SK-N-SH (cell line): Measurements from ENCODE around the gene CNTNAP5. TPM values are rescaled to one million over a fixed set of nuclear protein-coding genes. Genes with fewer than 3 reads are reported as not detected.

ENCODE experiments used
- CTCF ChIA-PET: fragments of 300-600, 350-600 bp; formaldehyde crosslinking; extraction: SDS; loops from one replicate; lab custom pipeline; 2021; lab: Yijun Ruan, JAX
- POLR2A ChIA-PET: fragments of 350-600 bp; sonication (Branson Sonifier 250); formaldehyde crosslinking; extraction: SDS; loops from one replicate; lab custom pipeline; 2020; ENCODE audit warnings: antibody characterized with exemption, inconsistent platforms; lab: Yijun Ruan, JAX
- DNase-seq: peaks from one replicate; pipeline ENCODE4 v3.0.0; 2012
- H2AFZ ChIP-seq: fragments of 200-600 bp; sonication (generic); 2 replicates; pipeline ENCODE4 v1.8.1; 2016; ENCODE audit warnings: antibody characterized with exemption, mild to moderate bottlenecking, low read depth
- H3F3A ChIP-seq: fragments of 200-600 bp; sonication (generic); replicated peaks from 2 replicates; pipeline ENCODE3; 2016; ENCODE audit warnings: antibody characterized with exemption, mild to moderate bottlenecking; ENCODE audit not compliant: insufficient read depth
- H3K27ac ChIP-seq, 2 experiments: fragments of 200-500 bp in 1 of 2; fragments of 200-600 bp in 1 of 2; sonication (Bioruptor generic) in 1 of 2; sonication (generic), shearing (Covaris generic) in 1 of 2; 2 replicates each; pipeline versions ENCODE4 v1.5.1 to v1.6.1; 2014 to 2016; ENCODE audit warnings: low read depth in 2 of 2, inconsistent platforms in 1 of 2, low read length in 1 of 2, mild to moderate bottlenecking in 1 of 2, mixed read lengths in 1 of 2
- H3K27me3 ChIP-seq: fragments of 200-600 bp; sonication (generic), shearing (Covaris generic); 2 replicates; pipeline ENCODE4 v1.6.1; 2016; ENCODE audit warnings: mixed run types; ENCODE audit not compliant: insufficient read depth
- H3K36me3 ChIP-seq, 2 experiments: fragments of 200-500 bp in 1 of 2; fragments of 200-600 bp in 1 of 2; sonication (Bioruptor generic) in 1 of 2; sonication (generic) in 1 of 2; replicated peaks in 1 of 2; 2 replicates each; pipeline versions ENCODE3 to v1.5.1; 2014 to 2016; ENCODE audit warnings: low read length in 1 of 2, mild to moderate bottlenecking in 1 of 2; ENCODE audit not compliant: insufficient read depth in 2 of 2, control insufficient read depth in 1 of 2
- H3K4me1 ChIP-seq, 2 experiments: fragments of 200-500 bp in 1 of 2; fragments of 200-600 bp in 1 of 2; sonication (Bioruptor generic) in 1 of 2; sonication (generic), shearing (Covaris generic) in 1 of 2; 2 replicates each; pipeline versions ENCODE4 v1.5.1 to v1.6.1; 2014 to 2016; ENCODE audit warnings: low read depth in 1 of 2, low read length in 1 of 2, mixed run types in 1 of 2; ENCODE audit not compliant: insufficient read depth in 2 of 2, control insufficient read depth in 1 of 2
- H3K4me2 ChIP-seq: fragments of 200-600 bp; sonication (generic), shearing (Covaris generic); 2 replicates; pipeline ENCODE4 v1.6.1; 2017; ENCODE audit warnings: mixed run types
- H3K4me3 ChIP-seq, 2 experiments: fragments of 200-500 bp in 1 of 2; fragments of 200-600 bp in 1 of 2; sonication (Bioruptor generic) in 1 of 2; sonication (generic), shearing (Covaris generic) in 1 of 2; 2 replicates each; pipeline versions ENCODE4 v1.5.1 to v1.8.1; 2014 to 2016; ENCODE audit warnings: low read depth in 2 of 2, inconsistent platforms in 1 of 2, low read length in 1 of 2, mild to moderate bottlenecking in 1 of 2, mixed read lengths in 1 of 2, moderate library complexity in 1 of 2
- H3K79me2 ChIP-seq: fragments of 200-600 bp; sonication (generic); 2 replicates; pipeline ENCODE4 v1.8.1; 2017; ENCODE audit warnings: mild to moderate bottlenecking; ENCODE audit not compliant: insufficient read depth
- H3K9ac ChIP-seq: fragments of 200-600 bp; sonication (generic); 2 replicates; pipeline ENCODE4 v1.6.1; 2017; ENCODE audit warnings: mixed run types
- H3K9me2 ChIP-seq: fragments of 200-600 bp; sonication (generic); 2 replicates; pipeline ENCODE4 v1.6.1; 2017; ENCODE audit warnings: mixed run types
- H3K9me3 ChIP-seq: fragments of 200-600 bp; sonication (generic); 2 replicates; pipeline ENCODE4 v1.6.1; 2017; ENCODE audit warnings: mixed run types, mild to moderate bottlenecking, moderate library complexity
- H4K20me1 ChIP-seq: fragments of 200-600 bp; sonication (generic); 2 replicates; pipeline ENCODE4 v1.6.1; 2017; ENCODE audit warnings: mild to moderate bottlenecking, mixed run types; ENCODE audit not compliant: insufficient read depth
- CHD2 ChIP-seq: fragments of 150-350 bp; IDR thresholded peaks from 2 replicates; pipeline ENCODE4 v1.6.1; 2018; ENCODE audit warnings: low read length; ENCODE audit not compliant: partially characterized antibody
- CTCF ChIP-seq: fragments of 200-600 bp; sonication (generic); IDR thresholded peaks from 2 replicates; pipeline ENCODE4 v1.6.1; 2017; ENCODE audit warnings: antibody characterized with exemption, mild to moderate bottlenecking, moderate library complexity
- EP300 ChIP-seq, 2 experiments: IDR thresholded peaks; 2 replicates each; pipeline versions ENCODE4 v1.4.0 to v1.6.1; 2012; ENCODE audit warnings: borderline replicate concordance in 1 of 2, low read depth in 1 of 2, low read length in 1 of 2
- FOSL2 ChIP-seq: IDR thresholded peaks from 2 replicates; pipeline ENCODE4 v1.4.0; 2012; ENCODE audit warnings: low read depth, mild to moderate bottlenecking, moderate library complexity, borderline replicate concordance
- GATA2 ChIP-seq: sonication (generic); formaldehyde crosslinking; IDR thresholded peaks from 2 replicates; pipeline ENCODE4 v1.5.0; 2020; ENCODE audit warnings: mild to moderate bottlenecking, missing genetic modification reagents
- JUND ChIP-seq: IDR thresholded peaks from 2 replicates; pipeline ENCODE4 v1.4.0; 2012
- MXI1 ChIP-seq: IDR thresholded peaks from 2 replicates; pipeline ENCODE4 v1.6.1; 2012; ENCODE audit warnings: mild to moderate bottlenecking, low read depth, low read length, improper control_type of control experiment
- NFIC ChIP-seq: IDR thresholded peaks from 2 replicates; pipeline ENCODE4 v1.4.0; 2012; ENCODE audit warnings: borderline replicate concordance
- PBX3 ChIP-seq: IDR thresholded peaks from 2 replicates; pipeline ENCODE4; 2012
- SIN3A ChIP-seq: IDR thresholded peaks from 2 replicates; pipeline ENCODE4 v1.6.1; 2012; ENCODE audit warnings: low read depth, mild to moderate bottlenecking, low read length, moderate library complexity, borderline replicate concordance
- SMC3 ChIP-seq: IDR thresholded peaks from 2 replicates; pipeline ENCODE4 v1.6.1; 2012; ENCODE audit warnings: low read depth, low read length, improper control_type of control experiment
- TEAD4 ChIP-seq: IDR thresholded peaks from 2 replicates; pipeline ENCODE4 v1.4.0; 2012; ENCODE audit warnings: mild to moderate bottlenecking, borderline replicate concordance; ENCODE audit not compliant: insufficient read depth
- USF1 ChIP-seq: IDR thresholded peaks from 2 replicates; pipeline ENCODE4 v1.4.0; 2012; ENCODE audit warnings: low read depth, borderline replicate concordance
- ZBTB33 ChIP-seq: IDR thresholded peaks from 2 replicates; pipeline ENCODE4 v1.4.0; 2012; ENCODE audit warnings: low read depth, borderline replicate concordance
- WGBS: methylation state at CpG from one replicate; pipeline ENCODE4 v1.1.6; 2017; ENCODE audit warnings: low lambda C conversion rate; 5-methylcytosine and 5-hydroxymethylcytosine counted together
- polyA plus RNA-seq, 3 experiments: library from polyadenylated mRNA; depleted of rRNA; stranded (reverse); fragments of >200 nt; gene quantifications; 2 replicates each; pipeline ENCODE4 v1.2.3, GENCODE V29; 2012

Gene CNTNAP5
- polyA plus RNA-seq, 1 of the 3 experiments (the other 2 are of a cell fraction) = 0.08 TPM

GRCh38 chr2:124258140-124258880, 233.2 kb downstream of the CNTNAP5 start (continued):
- TF ChIP-seq ZBTB33 (no peak), CTCF (no peak)
- TF ChIP-seq, all 33 proteins: peak for 0

GRCh38 chr2:124261456-124261855, 236.4 kb downstream of the CNTNAP5 start:
- Histone ChIP-seq H3K27ac (no peak overlapping the region), H4K20me1 (no peaks in the 10 kb centered on the region), H3K79me2 (no peaks in the 10 kb centered on the region), H2AFZ (no peak overlapping the region), H3K9me3 (no peaks in the 10 kb centered on the region), H3K9ac (no peak overlapping the region), H3K4me1 (no peaks in the 10 kb centered on the region), H3F3A (no peaks in the 10 kb centered on the region), H3K9me2 (no peaks in the 10 kb centered on the region), H3K36me3 (no peaks in the 10 kb centered on the region), H3K4me3 (no peak overlapping the region), H3K4me2 (no peak overlapping the region), H3K27me3 (no peaks in the 10 kb centered on the region)
- ChIA-PET POLR2A (no interaction called here), CTCF (interaction anchor here (1.2 kb wide), 1 partner anchor 11 kb away, joined by 3 read pairs; no protein-coding TSS in a partner anchor)
- TF ChIP-seq MXI1 (no peak), PBX3 (no peak)
- no peak for DNase-seq
- 30% methylated on average over 5 of the region's 5 CpGs for WGBS

GRCh38 chr2:124264551-124265091, 239.5 kb downstream of the CNTNAP5 start:
- Histone ChIP-seq H3K4me2 (no peak overlapping the region), H3K36me3 (no peaks in the 10 kb centered on the region), H3K9ac (no peak overlapping the region), H3K79me2 (no peaks in the 10 kb centered on the region), H3K4me3 (no peak overlapping the region)
- TF ChIP-seq USF1 (no peak), GATA2 (no peak), SMC3 (no peak), SIN3A (no peak), NFIC (no peak), FOSL2 (no peak), EP300 (IDR thresholded peaks at IDR 0.05; ENCODE audit: borderline replicate concordance in 1 of 2, low read depth in 1 of 2, low read length in 1 of 2) (no peak), JUND (no peak), PBX3 (no peak), TEAD4 (no peak), CHD2 (no peak)
- TF ChIP-seq, all 33 proteins: peak for 0
- ChIA-PET CTCF (no interaction called here), POLR2A (no interaction called here)
- H3K27ac ChIP-seq = no peak overlapping the region
- H3K4me1 ChIP-seq = peaks cover 0 to 3% of the 10 kb centered on the region in 2 experiments; a peak in 1 of 4 replicates
- H3K9me2 ChIP-seq = no peaks in the 10 kb centered on the region
- H4K20me1 ChIP-seq = no peaks in the 10 kb centered on the region
- WGBS = 48% methylated on average over 5 of the region's 6 CpGs
- H3K27me3 ChIP-seq = no peaks in the 10 kb centered on the region
- DNase-seq = no peak
- no peak overlapping the region for H2AFZ ChIP-seq
- H3F3A ChIP-seq = no peaks in the 10 kb centered on the region
- H3K9me3 ChIP-seq = no peaks in the 10 kb centered on the region; the same call in 1 of the 2 replicates
